Right atrium auricular region (tissue), 2 donors: ENCODE measurements around the gene NLRC5. TPM values are rescaled to one million over a fixed set of nuclear protein-coding genes. Genes with fewer than 3 reads are reported as not detected.
"Not testable (repeated sequence)": the region's sequence is repeated elsewhere in the genome, so short reads cannot be mapped to it uniquely, and the experiment has no call there.

ENCODE experiments used
- DNase-seq: peaks from one replicate; pipeline ENCODE4 v3.0.0-alpha.2; 2019; ENCODE audit warnings: low spot score
- H3K27ac ChIP-seq, 2 donors: fragments of 200-600 bp; sonication (generic); 1 replicate in 1 of 2; 2 replicates in 1 of 2; pipeline ENCODE4 v1.5.1; 2016 to 2019
- H3K27me3 ChIP-seq, 2 donors: fragments of 200-600 bp; sonication (generic); one replicate each; pipeline versions ENCODE4 v1.5.1 to v1.6.0; 2017 to 2019
- H3K36me3 ChIP-seq: fragments of 200-600 bp; sonication (generic); one replicate; pipeline ENCODE4 v1.5.1; 2016
- H3K4me1 ChIP-seq, 2 donors: fragments of 200-600 bp; sonication (generic); one replicate each; pipeline versions ENCODE4 v1.5.1 to v1.6.0; 2017 to 2019
- H3K4me3 ChIP-seq, 2 donors: fragments of 200-600 bp; sonication (generic); 1 replicate in 1 of 2; 2 replicates in 1 of 2; pipeline ENCODE4 v1.5.1; 2017 to 2019; ENCODE audit warnings: mild to moderate bottlenecking in 1 of 2, moderate library complexity in 1 of 2
- H3K9me3 ChIP-seq, 2 donors: fragments of 200-600 bp; sonication (generic); one replicate each; pipeline ENCODE4 v1.5.1; 2019
- total RNA-seq, 2 donors: library from RNA; depleted of rRNA; stranded (reverse); fragments of >200 nt; gene quantifications; one replicate each; pipeline ENCODE4 v1.1.0, GENCODE V29; 2016
- TF ChIP-seq, protein P1 (sequence below), 2 donors: fragments of 200-600 bp; sonication (generic); IDR thresholded peaks; one replicate each; pipeline ENCODE4 v1.5.1; 2019; ENCODE audit warnings: antibody characterized with exemption in 2 of 2

The NLRC5 gene
- total RNA-seq, 2 donors from 2014 or later = 8.0 to 9.7 TPM

DNA sequence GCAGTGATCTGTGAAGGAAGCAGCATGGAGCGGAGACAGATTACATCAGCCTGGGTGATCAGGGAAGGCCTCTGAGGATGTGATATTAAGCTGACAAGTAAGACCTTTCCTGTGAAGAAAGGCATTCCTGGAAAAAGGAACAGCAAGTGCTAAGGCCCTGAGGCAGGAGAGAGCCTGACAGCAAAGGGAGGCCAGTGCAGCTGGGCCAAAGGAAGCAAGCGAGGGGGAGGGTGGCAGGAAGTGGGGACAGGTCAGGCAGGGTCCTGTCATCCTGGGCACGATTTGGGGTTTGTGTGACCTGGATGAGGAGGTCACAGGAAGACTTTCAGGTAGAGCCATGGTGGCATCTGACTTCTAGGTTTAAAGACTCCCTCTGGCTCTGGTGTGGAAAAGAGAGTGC is 115.3 kb downstream of the NLRC5 start:
- no peak for DNase-seq
- TF ChIP-seq, protein P1, sequence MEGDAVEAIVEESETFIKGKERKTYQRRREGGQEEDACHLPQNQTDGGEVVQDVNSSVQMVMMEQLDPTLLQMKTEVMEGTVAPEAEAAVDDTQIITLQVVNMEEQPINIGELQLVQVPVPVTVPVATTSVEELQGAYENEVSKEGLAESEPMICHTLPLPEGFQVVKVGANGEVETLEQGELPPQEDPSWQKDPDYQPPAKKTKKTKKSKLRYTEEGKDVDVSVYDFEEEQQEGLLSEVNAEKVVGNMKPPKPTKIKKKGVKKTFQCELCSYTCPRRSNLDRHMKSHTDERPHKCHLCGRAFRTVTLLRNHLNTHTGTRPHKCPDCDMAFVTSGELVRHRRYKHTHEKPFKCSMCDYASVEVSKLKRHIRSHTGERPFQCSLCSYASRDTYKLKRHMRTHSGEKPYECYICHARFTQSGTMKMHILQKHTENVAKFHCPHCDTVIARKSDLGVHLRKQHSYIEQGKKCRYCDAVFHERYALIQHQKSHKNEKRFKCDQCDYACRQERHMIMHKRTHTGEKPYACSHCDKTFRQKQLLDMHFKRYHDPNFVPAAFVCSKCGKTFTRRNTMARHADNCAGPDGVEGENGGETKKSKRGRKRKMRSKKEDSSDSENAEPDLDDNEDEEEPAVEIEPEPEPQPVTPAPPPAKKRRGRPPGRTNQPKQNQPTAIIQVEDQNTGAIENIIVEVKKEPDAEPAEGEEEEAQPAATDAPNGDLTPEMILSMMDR (IDR thresholded peaks at IDR 0.05) = no peak
- no peaks in the 10 kb centered on the region for H3K27me3 ChIP-seq

DNA sequence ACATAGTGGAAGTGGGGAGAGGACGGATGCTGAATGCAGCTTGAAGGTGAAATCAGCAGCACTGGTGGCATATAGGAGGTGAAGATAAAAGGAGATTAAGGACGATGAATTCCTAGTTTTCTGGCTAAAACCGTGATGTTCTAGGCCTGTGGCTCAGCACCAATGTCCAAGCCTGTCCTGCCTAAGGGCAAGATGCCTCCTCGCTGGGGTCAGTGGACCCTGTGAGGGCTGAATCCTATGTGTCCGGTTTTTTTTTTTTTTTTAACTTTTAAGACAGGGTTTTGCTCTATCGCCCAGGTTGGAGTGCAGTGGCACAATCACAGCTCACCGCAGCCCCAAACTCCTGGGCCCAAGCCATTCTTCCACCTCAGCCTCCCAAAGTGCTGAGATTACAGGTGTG is 115.8 kb downstream of the NLRC5 start:
- Histone ChIP-seq H3K27ac (no peak overlapping the region), H3K36me3 (no peaks in the 10 kb centered on the region), H3K9me3 (no peaks in the 10 kb centered on the region), H3K4me1 (peaks cover 0 to 21% of the 10 kb centered on the region in 2 donors), H3K27me3 (no peaks in the 10 kb centered on the region), H3K4me3 (no peak overlapping the region)
- TF ChIP-seq, protein P1 (IDR thresholded peaks at IDR 0.05) = no peak
- no peak for DNase-seq

More for the DNA sequence above, 115.3 kb downstream of the NLRC5 start:
- Histone ChIP-seq H3K9me3 (no peaks in the 10 kb centered on the region), H3K36me3 (no peaks in the 10 kb centered on the region), H3K27ac (no peak overlapping the region), H3K4me3 (no peak overlapping the region), H3K4me1 (peaks cover 0 to 24% of the 10 kb centered on the region in 2 donors)

DNA sequence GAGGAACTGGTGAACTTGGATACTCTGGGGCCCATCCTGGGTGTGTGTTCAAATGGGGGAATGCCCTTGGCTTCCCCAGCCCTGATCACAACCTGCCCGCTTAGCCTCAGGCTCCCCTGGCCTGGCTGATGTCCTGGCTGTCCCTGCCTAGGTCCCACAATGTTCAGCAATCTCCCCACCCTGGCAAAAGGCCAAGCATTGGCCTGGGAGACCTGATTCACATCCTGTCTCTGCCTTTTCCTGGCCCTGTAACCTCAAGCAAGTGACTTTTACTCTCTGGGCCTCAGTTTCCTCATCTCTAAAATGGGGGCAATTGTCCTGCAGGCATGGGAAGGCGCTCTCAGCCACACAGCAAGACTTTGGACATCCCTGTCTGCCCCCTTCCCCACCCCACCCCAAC is 117.4 kb downstream of the NLRC5 start:
- no peak for DNase-seq
- H3K36me3 ChIP-seq = no peaks in the 10 kb centered on the region
- H3K27me3 ChIP-seq = no peaks in the 10 kb centered on the region
- TF ChIP-seq, protein P1 (IDR thresholded peaks at IDR 0.05) = no peak
- H3K27ac ChIP-seq = no peak overlapping the region
- H3K9me3 ChIP-seq = no peaks in the 10 kb centered on the region
- H3K4me1 ChIP-seq = peaks cover 0 to 21% of the 10 kb centered on the region in 2 donors
- no peak overlapping the region for H3K4me3 ChIP-seq

DNA sequence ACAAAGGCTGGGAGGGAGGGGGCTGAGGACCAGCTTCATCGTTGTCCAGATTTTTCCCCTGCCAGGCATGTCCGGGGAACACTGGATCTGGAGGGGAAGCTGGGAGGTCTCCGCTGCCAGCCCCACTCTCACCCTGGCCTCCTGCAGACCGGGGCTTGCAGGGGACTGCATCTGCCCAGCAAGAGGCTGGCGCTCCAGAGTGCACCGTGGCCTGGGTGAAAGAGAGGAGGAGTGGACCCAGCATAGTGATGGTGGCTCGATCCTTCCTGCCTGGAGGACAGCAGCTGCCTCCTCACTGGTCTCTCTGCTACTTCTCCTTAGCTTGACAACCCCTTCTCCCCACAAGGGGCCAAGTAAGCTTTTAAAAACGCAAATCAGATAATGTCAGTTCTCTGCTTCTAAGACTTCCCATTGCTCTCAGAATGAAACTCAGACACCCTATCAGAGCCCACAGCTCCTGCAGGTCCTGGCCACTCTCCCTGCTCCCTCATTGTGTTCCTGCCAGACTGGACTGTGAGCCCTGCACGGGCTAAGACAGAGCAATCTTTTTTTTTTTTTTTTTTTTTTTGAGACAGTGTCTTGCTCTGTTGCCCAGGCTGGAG is 118.1 kb downstream of the NLRC5 start:
- no peak overlapping the region for H3K4me3 ChIP-seq
- no peaks in the 10 kb centered on the region for H3K36me3 ChIP-seq
- no peak for DNase-seq
- TF ChIP-seq, protein P1 (IDR thresholded peaks at IDR 0.05) = no peak
- no peaks in the 10 kb centered on the region for H3K9me3 ChIP-seq
- peaks cover 0 to 25% of the 10 kb centered on the region in 2 donors for H3K4me1 ChIP-seq
- H3K27me3 ChIP-seq = no peaks in the 10 kb centered on the region
- H3K27ac ChIP-seq = no peak overlapping the region

DNA sequence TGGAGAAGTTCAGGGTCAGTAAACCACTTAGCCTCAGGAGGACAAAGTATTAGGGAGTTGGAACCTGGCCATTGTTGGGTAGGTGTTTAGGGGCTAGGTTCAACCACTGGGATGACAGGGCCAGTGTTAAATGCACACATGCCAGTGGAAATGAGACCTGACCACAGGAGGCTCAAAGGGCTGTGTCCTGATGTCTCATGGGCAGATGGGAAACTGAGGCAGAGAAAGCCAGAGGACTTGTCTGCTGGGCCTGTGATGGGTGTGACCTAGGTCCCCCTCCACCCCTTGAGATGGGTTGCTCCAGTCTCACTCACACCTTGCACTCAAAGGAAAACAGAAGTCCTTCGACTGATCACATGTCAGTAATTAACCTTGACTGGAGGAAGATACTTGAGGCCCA is 119.1 kb downstream of the NLRC5 start:
- Histone ChIP-seq H3K36me3 (no peaks in the 10 kb centered on the region), H3K27me3 (no peaks in the 10 kb centered on the region), H3K4me3 (no peak overlapping the region), H3K27ac (no peak overlapping the region), H3K9me3 (no peaks in the 10 kb centered on the region), H3K4me1 (peaks cover 0 to 29% of the 10 kb centered on the region in 2 donors)
- TF ChIP-seq, protein P1 (IDR thresholded peaks at IDR 0.05) = no peak
- no peak for DNase-seq

DNA sequence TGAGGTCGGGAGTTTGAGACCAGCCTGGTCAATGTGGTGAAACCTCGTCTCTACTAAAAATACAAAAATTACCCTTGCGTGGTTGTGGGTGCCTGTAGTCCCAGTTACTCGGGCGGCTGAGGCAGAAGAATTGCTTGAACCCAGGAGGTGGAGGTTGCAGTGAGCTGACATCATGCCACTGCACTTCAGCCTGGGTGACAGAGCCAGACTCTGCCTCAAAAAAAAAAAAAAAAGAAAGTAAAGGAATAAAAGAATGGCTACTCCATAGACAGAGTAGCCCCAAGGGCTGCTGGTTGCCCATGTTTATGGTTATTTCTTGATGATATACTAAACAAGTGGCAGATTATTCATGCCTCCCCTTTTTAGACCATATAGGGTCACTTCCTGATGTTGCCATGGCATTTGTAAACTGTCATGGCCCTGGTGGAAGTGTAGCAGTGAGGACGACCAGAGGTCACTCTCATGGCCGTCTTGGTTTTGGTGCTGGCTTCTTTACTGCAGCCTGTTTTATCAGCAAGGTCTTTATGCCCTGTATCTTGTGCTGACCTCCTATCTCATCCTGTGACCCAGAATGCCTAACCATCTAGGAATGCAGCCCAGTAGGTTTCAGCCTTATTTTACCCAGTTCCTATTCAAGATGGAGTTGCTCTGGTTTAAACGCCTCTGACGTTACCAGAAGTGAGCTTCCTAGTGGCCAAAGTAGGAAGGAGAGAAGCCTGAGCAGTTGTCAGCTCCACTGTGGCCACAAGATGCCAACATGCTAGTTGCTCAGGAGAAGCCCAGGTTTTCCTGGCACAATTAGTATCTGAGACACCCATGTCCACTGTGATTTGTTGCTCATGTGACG is 120.1 kb downstream of the NLRC5 start:
- not testable (repeated sequence) for H3K9me3 ChIP-seq, DNase-seq, H3K27ac ChIP-seq, H3K4me3 ChIP-seq, H3K36me3 ChIP-seq, H3K27me3 ChIP-seq
- H3K4me1 ChIP-seq = peaks cover 0 to 29% of the 10 kb centered on the region in 2 donors
